Activated gamma-delta T cell treated with Interleukin-2 at 50 U/mL for 16 hours (primary cell): ENCODE measurements around the gene CCNYL1.

Experiments
- DNase-seq: peaks from one replicate; pipeline ENCODE4 v3.0.0-alpha.2; 2020

CCNYL1 gene

GRCh38 chr2:207796585-207797350 lies 85.3 kb downstream of the CCNYL1 start:
- no peak for DNase-seq

GRCh38 chr2:207801259-207801658 lies 89.8 kb downstream of the CCNYL1 start:
- DNase-seq, result no peak

GRCh38 chr2:207802650-207803049 lies 91.2 kb downstream of the CCNYL1 start:
- no peak for DNase-seq
